GM18867 (cell line): Measurements from ENCODE around the gene MRO.
"Not testable (repeated sequence)": the region's sequence is repeated elsewhere in the genome, so short reads cannot be mapped to it uniquely, and the experiment has no call there.

Source experiments
- ATAC-seq: cut with Tn5 transposase; IDR thresholded peaks from one replicate; pipeline ENCODE4 v1.9.1; 2021; ENCODE audit warnings: mild to moderate bottlenecking, moderate library complexity; ENCODE audit not compliant: unreplicated experiment

The MRO gene

DNA sequence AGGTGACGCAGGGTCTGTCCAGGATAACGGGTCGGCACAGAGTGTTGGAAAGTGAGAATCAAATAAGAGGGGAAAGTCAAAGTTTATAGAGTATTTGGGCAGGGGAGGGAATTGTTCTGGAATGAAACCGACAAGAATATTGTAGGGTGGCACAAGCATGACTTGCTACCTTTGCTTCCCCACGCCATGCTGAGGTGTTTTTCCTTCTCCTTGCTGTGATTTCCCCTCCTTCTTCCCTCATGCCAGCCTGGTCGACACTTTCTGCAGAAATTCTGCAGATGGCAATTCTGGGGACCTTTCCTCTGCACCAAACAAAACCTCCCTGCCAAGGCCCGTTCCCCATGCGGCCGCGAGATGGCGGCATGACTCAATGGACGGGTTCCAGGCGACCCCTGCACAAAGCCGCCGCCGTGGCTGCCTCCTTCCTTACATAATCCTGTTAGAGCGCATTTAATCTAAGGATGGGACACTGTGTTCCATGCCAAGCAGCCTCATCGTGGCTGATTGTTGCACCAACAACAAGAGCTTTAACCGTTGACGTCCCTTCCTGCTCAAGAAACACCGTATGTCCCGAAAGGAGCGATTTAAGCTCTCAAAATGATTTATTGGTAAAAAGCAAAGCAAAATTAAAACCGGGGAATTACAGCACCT lies at the start of gene MRO:
Gene MRO (minus strand): TSS at position 289 of the 651 bp plus-strand sequence. CDS start 10,616 bp downstream, outside the sequence.
- peak; percentile 93 for ATAC-seq

DNA sequence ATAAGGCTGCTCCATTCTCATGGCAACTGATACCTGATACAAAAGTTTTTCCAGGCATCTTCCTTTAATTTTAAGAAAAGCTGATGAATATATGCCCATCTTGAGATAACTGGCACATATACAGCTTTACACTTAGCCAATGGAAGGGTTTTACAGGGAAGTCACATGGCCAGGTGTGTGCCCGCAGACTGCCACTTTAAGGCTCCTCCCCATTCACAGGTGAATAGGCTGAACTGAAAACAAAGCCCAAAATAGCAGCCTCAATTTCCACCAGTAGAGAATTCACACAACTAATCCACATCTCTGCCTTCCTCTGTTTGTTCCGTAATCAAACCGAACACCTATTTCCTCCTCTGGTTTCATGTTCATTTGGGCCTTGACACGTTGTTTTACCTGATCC lies 49.3 kb upstream of the MRO start:
- no peak for ATAC-seq

DNA sequence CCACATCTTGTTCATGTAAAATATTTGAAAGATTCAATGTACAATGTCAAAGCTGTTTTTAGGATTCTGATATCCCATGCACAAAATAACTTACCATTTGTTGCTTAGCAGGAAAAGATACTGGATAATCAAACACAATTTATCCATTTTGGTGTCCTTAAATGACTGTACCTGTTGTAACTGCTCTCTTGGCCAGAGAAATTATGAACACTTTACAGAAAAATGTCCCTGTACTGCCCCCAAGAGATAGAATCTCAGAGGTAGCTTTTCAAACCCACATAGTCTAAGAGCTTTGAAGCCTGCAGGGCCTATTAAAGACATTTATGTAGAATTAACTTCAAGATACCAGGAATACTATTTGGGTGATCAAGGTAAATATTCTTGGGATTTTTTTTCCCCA lies 46.9 kb upstream of the MRO start:
- ATAC-seq = no peak

DNA sequence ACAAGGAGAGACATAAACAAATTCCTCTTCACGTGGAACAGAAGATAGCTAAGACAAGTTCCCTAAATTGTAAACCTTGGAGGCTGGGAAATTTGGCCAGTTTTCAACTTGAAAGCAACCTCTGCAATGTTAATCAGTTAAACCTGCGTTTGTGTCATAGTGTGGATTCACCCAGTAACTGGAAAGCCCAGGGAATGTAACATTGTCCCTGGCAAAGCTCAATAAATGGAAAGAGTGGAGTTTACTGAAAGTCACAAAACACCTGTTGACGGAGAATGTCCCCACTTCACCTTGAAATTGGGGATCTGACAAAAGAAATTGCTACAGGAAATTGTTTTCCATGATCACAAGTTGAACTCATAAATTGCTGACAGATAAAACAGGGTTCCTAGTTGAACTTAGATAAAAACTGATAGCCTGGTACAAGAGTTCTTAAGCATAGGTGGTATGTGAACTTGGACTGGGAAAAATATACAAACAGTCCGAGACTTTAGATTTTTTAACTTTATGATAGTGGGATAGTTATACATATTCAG lies 44.1 kb upstream of the MRO start:
- ATAC-seq = no peak

DNA sequence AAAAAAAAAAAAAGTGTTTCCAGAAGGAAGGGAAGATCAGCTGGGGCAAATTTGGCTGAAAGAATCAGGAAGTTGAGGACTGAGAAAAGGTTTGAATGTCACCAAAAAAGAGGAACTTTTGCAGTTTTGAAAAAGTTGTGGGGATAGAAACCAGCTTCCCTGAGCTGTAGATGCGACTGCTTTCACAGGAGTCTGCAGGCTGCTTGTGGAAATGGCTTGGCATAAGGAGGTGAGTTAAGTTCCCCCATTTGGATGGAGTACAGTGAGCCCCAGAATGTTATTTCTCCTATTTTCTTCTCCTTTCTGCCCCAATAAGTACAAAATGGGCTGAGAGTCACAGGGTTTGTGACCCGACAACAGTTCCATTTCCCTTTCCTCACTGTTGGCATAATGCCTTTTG lies 42.6 kb upstream of the MRO start:
- no peak for ATAC-seq

DNA sequence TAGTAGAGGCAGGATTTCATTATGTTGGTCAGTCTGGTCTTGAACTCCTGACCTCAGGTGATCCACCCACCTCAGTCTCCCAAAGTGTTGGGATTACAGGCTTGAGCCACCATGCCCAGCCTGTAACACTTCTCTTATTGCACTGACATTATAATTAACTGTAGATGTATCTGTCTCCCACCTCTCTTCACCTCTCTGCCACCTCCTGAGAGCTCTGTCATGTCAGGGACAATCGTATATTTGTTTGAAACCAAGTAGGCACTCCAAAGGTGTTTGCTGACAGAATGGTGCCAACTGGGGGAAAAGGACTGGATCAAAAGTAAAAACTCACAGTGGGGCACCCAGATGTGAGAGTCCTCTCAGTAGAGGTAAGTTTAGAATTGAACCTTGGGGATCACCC lies 41.8 kb upstream of the MRO start:
- no peak for ATAC-seq

DNA sequence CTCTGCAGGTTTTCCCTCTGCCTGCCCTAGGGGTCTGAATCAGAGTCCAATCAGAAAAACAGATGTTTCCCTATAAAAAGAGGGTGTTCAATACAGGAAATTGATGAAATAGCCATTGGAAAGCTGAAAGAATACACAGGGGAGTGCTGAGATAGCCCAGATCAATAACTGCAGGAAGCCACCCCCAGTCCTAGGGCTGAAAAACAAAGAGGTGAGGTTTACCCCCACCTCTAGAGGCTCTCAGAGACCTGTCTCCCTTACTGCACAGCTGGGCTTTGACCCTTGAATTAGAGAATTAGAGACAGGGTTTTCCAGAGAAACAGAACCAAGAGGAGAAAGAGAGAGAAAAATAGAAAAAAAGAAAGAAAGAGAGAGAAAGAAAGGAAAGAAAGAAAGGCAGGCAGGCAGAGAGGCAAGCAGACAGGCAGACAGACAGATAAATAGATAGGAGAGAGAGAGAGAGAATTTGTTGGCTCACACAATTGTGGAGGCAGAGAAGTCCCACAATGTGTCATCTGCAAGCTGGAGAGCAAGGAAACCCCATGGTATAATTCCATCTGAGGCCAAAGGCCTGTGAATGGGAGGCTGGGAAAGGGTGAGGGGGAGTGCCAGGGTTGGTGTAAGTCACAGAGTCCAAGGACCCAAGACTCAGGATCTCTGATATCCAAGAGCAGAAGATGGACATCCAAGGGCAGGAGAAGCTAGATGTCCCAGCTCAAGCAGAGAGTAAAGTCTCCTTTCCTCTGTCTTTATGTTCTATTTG lies 40.2 kb upstream of the MRO start:
- ATAC-seq = no peak

DNA sequence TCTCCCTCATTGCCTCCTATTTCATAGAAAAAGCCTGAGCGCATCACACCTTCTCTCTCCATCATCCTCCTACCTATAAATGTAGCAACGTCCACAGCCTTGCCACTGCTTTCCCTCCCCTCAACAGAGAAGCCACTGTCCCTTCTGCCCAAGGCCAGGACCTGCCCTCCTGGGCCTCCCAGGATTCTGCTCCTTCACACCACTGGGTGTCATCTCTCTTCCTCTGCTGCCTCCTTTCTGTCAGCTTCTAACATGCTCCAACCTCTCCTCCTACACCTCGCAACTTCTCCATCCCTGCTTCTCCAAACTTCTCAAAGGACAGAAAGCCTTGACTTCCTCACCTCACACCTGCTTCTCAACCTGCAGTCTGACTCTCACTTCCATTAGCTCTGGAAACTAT lies 37.9 kb upstream of the MRO start:
- no peak for ATAC-seq

DNA sequence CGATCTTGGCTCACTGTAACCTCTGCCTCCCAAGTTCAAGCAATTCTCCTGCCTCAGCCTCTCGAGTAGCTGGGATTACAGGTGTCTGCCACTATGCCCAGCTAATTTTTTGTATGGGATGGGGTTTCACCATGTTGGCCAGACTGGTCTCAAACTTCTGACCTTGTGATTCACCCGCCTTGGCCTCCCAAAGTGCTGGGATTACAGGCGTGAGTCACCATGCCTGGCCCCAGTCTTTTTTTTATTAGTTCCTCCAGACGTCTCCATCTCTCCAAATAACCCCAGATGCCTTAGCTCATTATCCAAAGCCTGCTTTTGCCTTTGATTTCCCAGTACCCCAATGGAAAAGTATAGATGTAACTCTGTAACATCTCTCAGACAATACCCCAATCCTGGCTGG lies 37.4 kb upstream of the MRO start:
- not testable (repeated sequence) for ATAC-seq

DNA sequence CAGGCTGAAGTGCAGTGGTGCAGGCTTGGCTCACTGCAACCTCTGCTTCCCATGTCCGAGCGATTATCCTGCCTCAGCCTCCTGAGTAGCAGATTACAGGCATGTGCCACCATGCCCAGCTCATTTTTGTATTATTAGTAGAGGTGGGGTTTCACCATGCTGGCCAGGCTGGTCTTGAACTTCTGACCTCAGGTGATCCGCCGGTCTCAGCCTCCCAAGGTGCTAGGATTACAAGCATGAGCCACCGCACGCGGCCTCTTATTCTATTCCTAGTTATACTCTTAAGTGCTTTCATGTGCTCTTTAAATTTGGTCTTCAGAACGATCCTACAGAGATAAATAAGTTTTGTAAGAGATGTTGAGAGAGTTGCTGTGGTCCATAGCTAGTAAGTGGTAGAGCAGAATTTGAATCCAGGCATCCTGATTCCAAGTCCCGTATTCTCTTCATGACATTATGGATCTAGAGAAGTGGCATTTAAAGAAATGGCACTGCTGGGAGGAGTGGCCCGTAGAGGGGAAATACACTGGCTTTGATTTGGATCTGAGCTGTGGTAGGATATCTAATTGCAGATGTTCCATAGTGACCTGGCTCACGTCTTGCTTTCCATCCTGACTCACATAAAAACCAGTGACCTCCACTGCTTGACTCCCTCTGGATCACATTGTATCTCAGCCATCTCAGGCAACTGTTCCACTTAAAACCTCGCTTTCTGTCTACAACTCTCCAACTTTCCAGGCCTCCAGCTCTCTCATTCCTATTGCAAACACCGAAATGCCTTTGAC lies 36.4 kb upstream of the MRO start:
- no peak for ATAC-seq

DNA sequence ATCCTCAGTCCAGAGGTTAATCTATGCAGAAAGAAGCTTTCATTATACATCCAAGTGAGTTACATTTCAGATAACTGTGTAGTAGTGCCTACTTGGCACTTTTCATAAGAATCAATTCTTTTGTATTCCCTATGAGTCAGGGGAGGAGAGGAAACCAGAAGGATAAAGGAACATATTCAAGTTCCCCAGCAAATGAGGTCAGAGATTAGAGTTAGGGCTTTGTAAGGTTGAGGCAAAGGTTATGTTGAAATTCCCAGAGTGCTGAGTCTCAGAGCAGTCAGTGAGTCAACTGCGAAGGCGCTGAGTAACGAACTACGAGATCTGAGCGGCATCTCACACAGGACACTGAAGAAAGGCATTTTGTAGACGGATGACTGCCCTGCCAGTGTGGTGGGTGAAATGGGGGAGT lies 34.1 kb upstream of the MRO start:
- no peak for ATAC-seq

DNA sequence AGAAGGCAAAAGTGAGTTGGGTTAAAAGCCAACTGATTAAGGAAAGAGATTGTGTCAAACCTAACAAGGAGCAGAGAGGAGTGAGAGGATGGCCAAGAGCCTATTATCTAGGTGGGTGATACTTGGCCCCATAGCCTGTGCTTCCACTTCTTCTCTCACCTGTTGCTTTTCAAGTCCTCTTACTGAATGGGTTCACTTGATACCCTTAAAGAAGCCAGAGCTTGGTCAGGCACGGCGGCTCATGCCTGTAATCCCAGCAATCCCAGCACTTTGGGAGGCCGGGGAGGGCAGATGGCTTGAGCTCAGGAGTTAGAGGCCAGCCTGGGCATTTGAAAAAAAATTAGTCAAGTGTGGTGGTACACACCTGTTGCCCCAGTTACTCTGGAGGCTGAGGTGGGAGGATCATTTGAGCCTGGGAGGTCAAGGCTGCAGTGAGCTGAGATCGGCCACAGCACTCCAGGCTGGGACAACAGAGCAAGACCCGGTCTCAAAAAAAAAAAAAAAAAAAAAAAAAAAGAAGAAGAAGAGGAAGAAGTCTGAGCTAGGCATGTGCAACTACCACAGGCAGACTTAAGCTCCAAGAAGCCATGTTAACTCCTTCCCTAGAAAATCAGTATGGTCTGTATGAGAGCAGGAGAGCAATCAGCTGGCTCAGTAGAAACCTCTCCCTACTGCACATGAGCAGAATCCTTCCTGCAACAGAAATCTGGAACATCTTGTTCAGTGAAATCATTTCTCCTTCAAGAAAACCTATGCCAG lies 30.7 kb upstream of the MRO start:
- no peak for ATAC-seq

DNA sequence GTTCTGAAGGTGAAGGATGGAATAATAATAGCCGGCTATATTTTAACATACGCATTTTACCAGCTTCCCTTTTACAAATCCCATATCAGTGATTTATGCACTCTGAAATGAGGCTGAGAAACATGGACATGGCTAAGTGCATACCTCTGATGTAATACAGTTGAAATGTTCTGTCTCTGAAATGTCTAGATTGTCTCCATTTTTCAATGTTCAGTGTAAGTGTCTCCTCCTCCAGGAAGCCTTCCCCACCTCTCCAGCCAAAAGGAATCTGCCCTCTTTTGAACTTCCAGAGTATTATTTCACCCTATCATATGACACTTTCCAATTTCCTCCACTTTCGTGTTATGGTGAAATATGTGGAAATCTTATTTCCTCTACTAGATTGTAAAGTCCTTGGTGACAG lies 29.6 kb upstream of the MRO start:
- no peak for ATAC-seq

DNA sequence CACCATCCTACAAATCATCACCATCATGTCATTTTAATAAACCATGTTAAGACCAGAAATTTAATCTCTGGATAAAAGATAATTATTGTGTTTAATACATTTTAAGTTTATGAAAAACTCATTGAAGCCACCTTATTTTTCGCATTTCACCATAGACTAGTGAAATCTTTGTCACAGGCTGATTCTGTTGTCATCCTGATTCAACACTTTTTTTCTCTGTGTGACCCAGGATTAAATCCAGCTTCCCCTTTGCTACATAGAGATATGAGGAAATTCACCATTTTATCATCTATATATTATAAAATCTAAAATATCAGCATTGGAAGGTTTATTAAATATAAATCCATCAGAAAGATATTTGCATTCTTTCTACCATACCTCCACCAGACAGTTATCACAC lies 29.2 kb upstream of the MRO start:
- no peak for ATAC-seq

DNA sequence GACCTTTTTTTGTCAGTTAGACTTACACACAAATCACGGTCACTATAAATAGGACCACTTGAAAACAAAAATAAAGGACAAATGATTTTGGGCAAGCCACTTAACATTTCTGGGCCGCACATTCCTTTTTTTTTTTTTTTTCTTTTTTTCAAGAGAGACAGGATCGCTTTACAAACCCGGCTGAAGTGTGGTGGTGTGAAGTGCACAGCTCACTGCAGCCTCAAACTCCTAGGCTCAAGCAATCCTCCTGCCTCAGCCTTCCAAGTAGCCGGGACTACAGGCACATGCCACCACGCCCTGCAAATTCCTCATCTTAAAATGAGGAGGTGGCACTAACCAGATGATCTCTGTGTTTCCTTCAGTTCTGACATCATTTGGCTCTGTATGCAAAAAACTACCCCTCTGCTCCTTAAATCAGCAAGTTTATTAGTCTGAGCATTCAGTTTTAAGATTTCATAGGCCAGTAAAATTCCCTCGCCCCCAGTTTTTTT lies 28.3 kb upstream of the MRO start:
- no peak for ATAC-seq

DNA sequence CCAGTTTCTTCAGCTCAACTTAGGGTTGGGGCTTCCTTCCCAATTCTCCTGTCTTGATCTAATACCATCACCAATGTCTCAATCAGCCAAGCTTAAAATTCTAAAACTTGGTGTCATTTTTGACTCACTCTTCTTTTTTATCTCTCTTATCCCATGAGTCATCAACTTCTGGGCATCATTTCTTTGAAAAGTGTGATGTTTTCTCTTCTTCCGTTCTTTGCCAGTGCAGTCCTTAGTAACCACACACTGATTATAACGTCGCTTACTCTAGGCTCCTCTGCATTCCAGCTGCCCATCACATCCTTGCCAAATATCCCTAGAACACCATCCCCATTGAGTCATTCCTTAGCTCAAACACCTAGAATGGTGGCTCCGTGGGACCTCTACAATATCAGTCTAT lies 27.4 kb upstream of the MRO start:
- ATAC-seq = no peak

DNA sequence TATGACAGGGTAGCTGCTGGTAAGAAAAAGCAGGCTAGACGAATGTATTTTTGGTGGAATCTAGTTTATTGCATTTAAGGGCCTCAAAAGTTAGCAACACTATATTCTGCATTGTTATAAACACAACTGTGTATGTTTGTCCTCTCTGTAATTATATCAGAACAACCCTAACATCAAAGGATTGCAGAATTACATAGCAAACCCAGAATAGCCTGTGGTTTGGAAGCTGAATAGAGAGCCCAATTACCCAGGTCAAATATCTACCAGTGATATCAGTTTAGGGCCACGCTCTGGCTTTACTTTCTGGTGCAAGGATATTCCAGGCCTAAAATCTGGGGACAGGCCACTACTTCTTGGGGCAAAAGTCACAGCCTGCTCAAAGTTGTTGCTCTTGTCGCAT lies 25.1 kb upstream of the MRO start:
- ATAC-seq = no peak

DNA sequence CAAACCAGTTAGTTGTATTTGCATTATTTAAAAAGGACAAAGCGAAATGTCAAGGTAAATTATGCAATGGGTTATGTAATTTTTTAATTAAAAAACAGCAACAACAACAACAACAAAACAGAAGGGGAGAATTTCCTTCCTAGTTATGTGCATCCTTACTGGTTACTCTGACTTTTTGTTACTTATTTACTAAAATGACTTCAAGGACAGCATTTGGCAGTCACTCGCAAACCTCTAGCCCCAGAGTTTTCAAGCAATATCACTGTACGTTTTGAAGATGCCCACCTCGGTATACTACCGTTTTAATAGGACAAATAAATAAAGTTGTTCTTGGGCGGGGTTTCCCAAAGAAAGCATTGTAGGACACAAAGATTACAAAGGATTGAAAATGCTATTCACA lies 24.7 kb upstream of the MRO start:
- no peak for ATAC-seq

DNA sequence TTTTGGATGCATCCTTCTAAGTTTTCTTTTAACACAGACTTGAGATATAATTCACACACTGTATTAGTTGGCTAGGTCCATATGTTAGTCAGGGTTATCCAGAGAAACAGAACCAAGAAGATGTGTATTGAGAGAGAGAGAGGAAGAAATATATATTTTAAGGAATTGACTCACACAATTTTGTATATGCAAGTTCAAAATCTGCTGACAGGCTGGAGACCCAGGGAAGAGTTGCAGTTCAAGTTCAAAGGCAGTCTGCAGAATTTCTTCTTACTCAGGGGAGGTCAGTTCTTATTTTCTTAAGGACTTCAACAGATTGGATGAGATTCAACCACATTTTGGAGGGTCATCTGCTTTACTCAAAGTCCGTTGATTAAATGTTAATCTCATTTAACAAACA lies 23.0 kb upstream of the MRO start:
- no peak for ATAC-seq

DNA sequence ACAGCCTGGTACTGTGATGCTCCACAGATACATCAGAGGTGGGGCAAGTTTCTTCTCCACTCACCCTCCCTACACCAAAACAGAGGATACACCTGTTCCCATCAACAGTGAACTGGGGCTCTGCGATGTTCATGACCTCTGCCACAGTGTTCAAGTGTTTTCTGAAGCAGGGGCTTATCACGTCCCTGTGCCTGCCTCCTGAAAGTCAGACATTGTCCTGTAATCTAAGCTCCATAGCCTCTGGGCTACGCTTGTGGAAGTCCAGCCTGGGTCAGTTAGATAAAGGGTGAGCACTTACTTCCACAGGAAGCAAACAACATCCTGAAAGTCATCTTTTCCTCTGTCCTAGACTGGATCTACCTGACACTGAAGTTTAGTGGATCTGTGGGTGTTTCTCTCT lies 20.2 kb upstream of the MRO start:
- no peak for ATAC-seq

DNA sequence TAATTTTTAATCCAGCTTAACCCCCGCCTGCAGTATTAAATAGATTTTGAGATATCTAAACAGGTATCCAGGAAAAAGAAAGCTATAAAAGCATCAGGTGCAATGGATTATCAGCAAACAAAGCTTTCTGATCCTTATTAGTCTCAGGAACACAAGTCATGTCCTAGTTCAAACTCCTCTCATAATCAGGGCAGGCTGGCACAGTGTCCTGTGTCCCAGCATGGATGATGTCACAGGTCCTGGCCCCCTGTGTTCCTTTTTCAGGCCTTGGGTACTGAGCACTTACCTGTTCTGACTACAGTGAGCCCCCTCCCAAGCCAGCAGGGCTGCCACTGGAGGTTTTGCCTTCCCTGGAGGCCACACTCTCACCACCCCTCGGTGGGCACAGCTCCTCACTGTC lies 19.5 kb upstream of the MRO start:
- ATAC-seq = no peak
